Nephron progenitor cell (in vitro differentiated cells): ENCODE results near the gene KDM4F.

Experiments
- DNase-seq: peaks from one replicate; pipeline ENCODE4 v3.0.0; 2021
- H3K27ac Mint-ChIP-seq: 2 replicates; pipeline ENCODE4 v1.8.0; 2021; ENCODE audit warnings: mild to moderate bottlenecking, moderate library complexity, mixed read lengths
- H3K27me3 Mint-ChIP-seq: 2 replicates; pipeline ENCODE4 v1.8.0; 2021; ENCODE audit warnings: mild to moderate bottlenecking, low read depth, mixed read lengths; ENCODE audit not compliant: poor library complexity
- H3K36me3 Mint-ChIP-seq: 2 replicates; pipeline ENCODE4 v1.8.0; 2021; ENCODE audit warnings: low read depth, mixed read lengths
- H3K4me1 Mint-ChIP-seq: 2 replicates; pipeline ENCODE4 v1.8.0; 2021; ENCODE audit warnings: mixed read lengths
- H3K4me3 Mint-ChIP-seq: 2 replicates; pipeline ENCODE4 v1.8.0; 2021; ENCODE audit warnings: mild to moderate bottlenecking, moderate library complexity, mixed read lengths
- H3K9me3 Mint-ChIP-seq: 2 replicates; pipeline ENCODE4 v1.8.0; 2021; ENCODE audit warnings: mild to moderate bottlenecking, moderate library complexity, mixed read lengths
- CTCF ChIP-seq: fragments of 200-600 bp; sonication (generic); IDR thresholded peaks from 2 replicates; pipeline ENCODE4 v1.5.0; 2021; ENCODE audit warnings: antibody characterized with exemption

The KDM4F gene

GRCh38 chr11:95098826-95099225, 49.6 kb downstream of the KDM4F start:
- no peak for TF ChIP-seq CTCF
- Mint-ChIP-seq H3K36me3 (no peaks in the 10 kb centered on the region), H3K27me3 (peaks cover 11% of the 10 kb centered on the region), H3K4me1 (peaks cover 26% of the 10 kb centered on the region), H3K9me3 (no peaks in the 10 kb centered on the region), H3K27ac (no peak overlapping the region), H3K4me3 (no peak overlapping the region)
- DNase-seq = no peak

- H3K36me3 Mint-ChIP-seq = no peaks in the 10 kb centered on the region
- no peak for TF ChIP-seq CTCF
- H3K27me3 Mint-ChIP-seq = peaks cover 12% of the 10 kb centered on the region
Observed at GRCh38 chr11:95100191-95100648, 51.0 kb downstream of the KDM4F start.

More at GRCh38 chr11:95100191-95100648, 51.0 kb downstream of the KDM4F start:
- H3K9me3 Mint-ChIP-seq = no peaks in the 10 kb centered on the region
- no peak overlapping the region for H3K27ac Mint-ChIP-seq
- peaks cover 33% of the 10 kb centered on the region for H3K4me1 Mint-ChIP-seq
- H3K4me3 Mint-ChIP-seq = no peak overlapping the region
- DNase-seq = no peak
